H1 (cell line): ENCODE results near the gene STAMBPL1. TPM values are rescaled to one million over a fixed set of nuclear protein-coding genes. Genes with fewer than 3 reads are reported as not detected.

Source experiments
- CTCF ChIA-PET: fragments of 300-600 bp; sonication (Branson Sonifier 250); formaldehyde crosslinking; loops from one replicate; lab custom pipeline; 2021; ENCODE audit not compliant: partially characterized antibody; lab: Charles Lee
- POLR2A ChIA-PET: fragments of 300-600 bp; sonication (Branson Sonifier 250); formaldehyde crosslinking; loops from one replicate; lab custom pipeline; 2021; ENCODE audit warnings: inconsistent platforms; ENCODE audit not compliant: partially characterized antibody; lab: Charles Lee
- DNase-seq, 2 experiments: peaks; one replicate each; pipeline versions ENCODE4 v3.0.0 to v3.0.0-alpha.2; 2010 to 2022; ENCODE audit warnings: low spot score in 2 of 2, low read depth in 1 of 2, mixed read lengths in 1 of 2
- FAIRE-seq: peaks from 2 replicates; lab custom pipeline; 2011; peaks lifted over from hg19 to GRCh38; lab: Jason Lieb, UNC
- H2AFZ ChIP-seq: 2 replicates; pipeline ENCODE4 v1.8.1; 2012; ENCODE audit warnings: low read length, inconsistent platforms
- H2AK5ac ChIP-seq: 2 replicates; pipeline ENCODE4 v1.6.1; 2013; ENCODE audit warnings: low read depth, low read length
- H2BK120ac ChIP-seq: replicated peaks from 2 replicates; pipeline ENCODE3; 2013; ENCODE audit warnings: low read depth, low read length, inconsistent platforms
- H2BK12ac ChIP-seq: 2 replicates; pipeline ENCODE4 v1.6.1; 2013; ENCODE audit warnings: low read depth, low read length
- H2BK15ac ChIP-seq: 2 replicates; pipeline ENCODE4 v1.6.1; 2013; ENCODE audit warnings: low read length
- H2BK20ac ChIP-seq: 2 replicates; pipeline ENCODE4 v1.6.1; 2013; ENCODE audit warnings: low read length
- H2BK5ac ChIP-seq: 2 replicates; pipeline ENCODE4 v1.6.1; 2013; ENCODE audit warnings: low read depth, low read length
- H3K14ac ChIP-seq: 2 replicates; pipeline ENCODE4 v1.6.1; 2013; ENCODE audit warnings: inconsistent platforms; ENCODE audit not compliant: insufficient read length
- H3K18ac ChIP-seq: 2 replicates; pipeline ENCODE4 v1.6.1; 2013; ENCODE audit warnings: low read length; ENCODE audit errors: extremely low read depth
- H3K23ac ChIP-seq: 2 replicates; pipeline ENCODE4 v1.6.1; 2013; ENCODE audit warnings: inconsistent platforms; ENCODE audit not compliant: insufficient read length
- H3K23me2 ChIP-seq: 2 replicates; pipeline ENCODE4 v1.6.1; 2013; ENCODE audit warnings: low read depth, low read length
- H3K27ac ChIP-seq: 2 replicates; pipeline ENCODE4 v1.6.1; 2011; ENCODE audit warnings: low read depth, low read length, inconsistent platforms
- H3K27me3 ChIP-seq, 4 experiments: replicated peaks in 1 of 4; 1 replicate in 1 of 4; 2 replicates in 3 of 4; pipeline versions ENCODE4 v1.6.1 to v1.8.1; 2011 to 2013; ENCODE audit warnings: low read length in 3 of 4, mild to moderate bottlenecking in 3 of 4, inconsistent platforms in 2 of 4, mixed read lengths in 2 of 4, moderate library complexity in 1 of 4; ENCODE audit not compliant: control insufficient read depth in 3 of 4, insufficient read depth in 3 of 4; ENCODE audit errors: extremely low read depth in 1 of 4
- H3K36me3 ChIP-seq, 4 experiments: 2 replicates each; pipeline versions ENCODE4 v1.6.1 to v1.8.1; 2011 to 2013; ENCODE audit warnings: mild to moderate bottlenecking in 4 of 4, low read length in 3 of 4, moderate library complexity in 2 of 4, control low read depth in 1 of 4, inconsistent platforms in 1 of 4; ENCODE audit not compliant: insufficient read depth in 4 of 4, control insufficient read depth in 2 of 4
- H3K4ac ChIP-seq: replicated peaks from 2 replicates; pipeline ENCODE3; 2013; ENCODE audit warnings: low read length, low read depth, mixed read lengths, inconsistent platforms; ENCODE audit not compliant: insufficient read length
- H3K4me1 ChIP-seq, 4 experiments: replicated peaks in 1 of 4; 1 replicate in 1 of 4; 2 replicates in 3 of 4; pipeline versions ENCODE4 v1.6.1 to v1.8.1; 2011 to 2013; ENCODE audit warnings: low read length in 3 of 4, inconsistent platforms in 2 of 4, mixed read lengths in 1 of 4; ENCODE audit not compliant: insufficient read depth in 4 of 4, control insufficient read depth in 3 of 4
- H3K4me2 ChIP-seq, 2 experiments: 2 replicates each; pipeline versions ENCODE4 v1.6.1 to v1.8.1; 2011 to 2013; ENCODE audit warnings: low read depth in 2 of 2, low read length in 2 of 2, control low read depth in 1 of 2, inconsistent platforms in 1 of 2, mild to moderate bottlenecking in 1 of 2; ENCODE audit not compliant: insufficient read depth in 1 of 2
- H3K4me3 ChIP-seq, 4 experiments: fragments of 200-600, 300-600 bp in 1 of 4; sonication (generic), shearing (Covaris generic), sonication (Bioruptor Twin) in 1 of 4; 2 replicates each; pipeline versions ENCODE4 v1.5.1 to v1.8.1; 2011 to 2016; ENCODE audit warnings: low read length in 4 of 4, low read depth in 3 of 4, control low read depth in 2 of 4, inconsistent platforms in 2 of 4, mild to moderate bottlenecking in 2 of 4, mixed read lengths in 1 of 4, moderate library complexity in 1 of 4; ENCODE audit not compliant: insufficient read depth in 2 of 4; ENCODE audit errors: extremely low read depth in 1 of 4
- H3K56ac ChIP-seq: replicated peaks from 2 replicates; pipeline ENCODE3; 2013; ENCODE audit warnings: low read depth, mild to moderate bottlenecking, mixed read lengths, low read length, inconsistent platforms; ENCODE audit not compliant: insufficient read length
- H3K79me1 ChIP-seq: 2 replicates; pipeline ENCODE4 v1.6.1; 2013; ENCODE audit warnings: low read depth, low read length, control low read depth
- H3K79me2 ChIP-seq, 2 experiments: 2 replicates each; pipeline versions ENCODE4 v1.6.1 to v1.8.1; 2012 to 2013; ENCODE audit warnings: low read length in 2 of 2, mild to moderate bottlenecking in 2 of 2, inconsistent platforms in 1 of 2; ENCODE audit not compliant: insufficient read depth in 2 of 2, control insufficient read depth in 1 of 2
- H3K9ac ChIP-seq, 4 experiments: replicated peaks in 1 of 4; 1 replicate in 1 of 4; 2 replicates in 3 of 4; pipeline versions ENCODE4 v1.6.1 to v1.8.1; 2011 to 2013; ENCODE audit warnings: low read depth in 3 of 4, low read length in 3 of 4, control low read depth in 2 of 4, mild to moderate bottlenecking in 2 of 4, moderate library complexity in 2 of 4, inconsistent platforms in 1 of 4; ENCODE audit errors: extremely low read depth in 1 of 4
- H3K9me3 ChIP-seq, 2 experiments: 2 replicates each; pipeline versions ENCODE4 v1.6.1 to v1.8.1; 2012 to 2013; ENCODE audit warnings: mild to moderate bottlenecking in 2 of 2, moderate library complexity in 2 of 2, control low read depth in 1 of 2, inconsistent platforms in 1 of 2, low read depth in 1 of 2, low read length in 1 of 2, mixed read lengths in 1 of 2; ENCODE audit not compliant: insufficient read depth in 2 of 2
- H4K20me1 ChIP-seq, 2 experiments: replicated peaks in 1 of 2; 2 replicates each; pipeline versions ENCODE3 to v1.8.1; 2011 to 2013; ENCODE audit warnings: inconsistent platforms in 2 of 2, low read length in 2 of 2, mild to moderate bottlenecking in 1 of 2; ENCODE audit not compliant: insufficient read depth in 2 of 2, control insufficient read depth in 1 of 2
- H4K5ac ChIP-seq: 2 replicates; pipeline ENCODE4 v1.6.1; 2013; ENCODE audit warnings: low read length, low read depth, mixed read lengths, inconsistent platforms; ENCODE audit not compliant: insufficient read length
- H4K8ac ChIP-seq: 2 replicates; pipeline ENCODE4 v1.8.0; 2013; ENCODE audit warnings: mild to moderate bottlenecking, moderate library complexity, low read length, inconsistent platforms; ENCODE audit not compliant: insufficient read depth; ENCODE audit errors: extremely low read depth
- H4K91ac ChIP-seq: replicated peaks from 2 replicates; pipeline ENCODE3; 2013; ENCODE audit warnings: low read length, mixed read lengths, inconsistent platforms; ENCODE audit not compliant: insufficient read length
- POLR2AphosphoS5 ChIP-seq: IDR thresholded peaks from 2 replicates; pipeline ENCODE4 v1.6.1; 2011; ENCODE audit warnings: low read depth, low read length
- RBBP5 ChIP-seq: IDR thresholded peaks from 2 replicates; pipeline ENCODE4 v1.7.1; 2012; ENCODE audit warnings: low read depth, mild to moderate bottlenecking, inconsistent platforms, low read length, moderate library complexity, borderline replicate concordance
- WGBS, 2 experiments: shearing (Covaris generic) in 1 of 2; methylation state at CpG; one replicate each; pipeline versions ENCODE4 v1.1.6 to v1.1.7; 2013 to 2015; ENCODE audit warnings: low lambda C conversion rate in 2 of 2, mixed read lengths in 2 of 2, inconsistent platforms in 1 of 2, low coverage in 1 of 2, missing lambda C conversion rate in 1 of 2; ENCODE audit not compliant: insufficient replicate concordance in 2 of 2, insufficient coverage in 1 of 2, insufficient read length in 1 of 2; ENCODE audit errors: extremely low coverage in 1 of 2, missing lambda C conversion rate in 1 of 2; 5-methylcytosine and 5-hydroxymethylcytosine counted together
- polyA plus RNA-seq, 7 experiments: library from polyadenylated mRNA; depleted of rRNA in 3 of 7; stranded (reverse) in 5 of 7; unstranded in 2 of 7; fragments of >200 nt in 5 of 7; fragments of 200-250 nt in 2 of 7; gene quantifications; 1 replicate in 5 of 7; 2 replicates in 1 of 7; 4 replicates in 1 of 7; pipeline versions ENCODE4 v1.2.1 to v1.2.3, GENCODE V29; 2011 to 2013; ENCODE audit warnings: missing spikeins in 2 of 7, mixed read lengths in 2 of 7
- total RNA-seq: library from RNA; stranded (reverse); fragmentation: NEBNext Ultra II Directional; extraction: Animal tissue kit (Norgen Biotek cat#: 25700); gene quantifications from 2 replicates; pipeline ENCODE4 v1.2.1, GENCODE V29; 2021

Gene STAMBPL1
- total and polyA plus RNA-seq, 2 of the 8 experiments (the other 6 are each of a cell fraction or from before 2014, with no cell fraction given): 5.5 TPM

DNA sequence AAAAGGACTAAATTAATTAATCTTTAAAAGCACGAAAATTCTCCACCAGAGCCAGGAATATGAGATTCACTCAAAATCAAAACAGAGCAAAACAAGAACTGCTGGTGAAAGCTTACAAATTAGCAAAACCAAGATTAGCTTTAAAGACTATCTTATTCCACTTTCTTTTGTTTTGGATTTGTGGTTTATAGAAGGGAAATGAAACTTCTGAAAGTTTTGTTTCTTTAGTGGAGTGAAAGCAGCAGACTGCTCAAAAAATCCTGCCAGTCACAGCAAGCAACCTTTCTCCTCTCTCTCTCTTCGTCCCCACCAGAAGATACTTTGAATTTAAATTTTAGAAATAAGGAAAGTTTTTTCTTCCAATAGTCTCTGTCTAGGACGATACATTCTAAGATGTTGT, 64.8 kb downstream of the STAMBPL1 start:
- no peak overlapping the region for H2BK15ac ChIP-seq
- H2BK120ac ChIP-seq: no peak overlapping the region
- H2AFZ ChIP-seq: no peak overlapping the region
- no peak overlapping the region for H4K91ac ChIP-seq
- TF ChIP-seq POLR2AphosphoS5: no peak
- no peak for TF ChIP-seq RBBP5
- H4K20me1 ChIP-seq: no peaks in the 10 kb centered on the region
- FAIRE-seq (no peak), DNase-seq (no peak)
- H3K23me2 ChIP-seq: no peaks in the 10 kb centered on the region
- H3K79me2 ChIP-seq: no peaks in the 10 kb centered on the region
- no peak overlapping the region for H3K27ac ChIP-seq
- H2BK5ac ChIP-seq: no peak overlapping the region
- H3K14ac ChIP-seq: no peak overlapping the region
- no peak overlapping the region for H3K23ac ChIP-seq
- H2AK5ac ChIP-seq: no peak overlapping the region
- H3K27me3 ChIP-seq: no peaks in the 10 kb centered on the region
- H4K5ac ChIP-seq: no peak overlapping the region
- CTCF ChIA-PET: interaction anchor here (0.5 to 3.1 kb wide), 8 partner anchors 9 to 268 kb away, joined by 3 to 10 read pairs (median 4); partner anchors contain the start of gene FAS
- no peak overlapping the region for H3K4me3 ChIP-seq
- H3K36me3 ChIP-seq: no peaks in the 10 kb centered on the region
- no peak overlapping the region for H3K4me2 ChIP-seq
- WGBS, 2 experiments: 96% methylated on average over 3 of the region's 3 CpGs; no CpG with 5 or more reads in 1 of the 2 experiments
- no peak overlapping the region for H2BK20ac ChIP-seq
- POLR2A ChIA-PET: no interaction called here
- no peak overlapping the region for H4K8ac ChIP-seq
- H3K9ac ChIP-seq: no peak overlapping the region
- H3K18ac ChIP-seq: no peak overlapping the region
- H3K56ac ChIP-seq: no peak overlapping the region
- H2BK12ac ChIP-seq: no peak overlapping the region
- H3K4ac ChIP-seq: no peak overlapping the region
- H3K79me1 ChIP-seq: no peaks in the 10 kb centered on the region
- H3K9me3 ChIP-seq: no peaks in the 10 kb centered on the region
- H3K4me1 ChIP-seq: no peaks in the 10 kb centered on the region
